WTC11 (cell line): Measurements from ENCODE around the gene SERPINH1. TPM values are rescaled to one million over a fixed set of nuclear protein-coding genes. Genes with fewer than 3 reads are reported as not detected.

Experiments
- ATAC-seq: fragments of 200-7000 bp; cut with Tn5 transposase; 2 replicates; pipeline ENCODE4 v1.10.0; 2021; ENCODE audit warnings: mild to moderate bottlenecking, moderate library complexity
- CTCF ChIA-PET: fragments of 300-600 bp; sonication (Branson Sonifier 250); formaldehyde crosslinking; loops from one replicate; lab custom pipeline; 2021; ENCODE audit warnings: antibody characterized with exemption; lab: Charles Lee
- POLR2A ChIA-PET: fragments of 350-600 bp; sonication (Branson Sonifier 250); formaldehyde crosslinking; loops from one replicate; lab custom pipeline; 2021; ENCODE audit warnings: antibody characterized with exemption; lab: Charles Lee
- DNase-seq: peaks from one replicate; pipeline ENCODE4 v3.0.0; 2021; ENCODE audit warnings: low spot score
- H3K27ac Mint-ChIP-seq: 2 replicates; pipeline ENCODE4 v1.8.0; 2021; ENCODE audit warnings: mixed read lengths
- H3K27me3 Mint-ChIP-seq: 2 replicates; pipeline ENCODE4 v1.8.0; 2021; ENCODE audit warnings: low read depth, mild to moderate bottlenecking, moderate library complexity, mixed read lengths
- H3K36me3 Mint-ChIP-seq: 2 replicates; pipeline ENCODE4 v1.8.0; 2021; ENCODE audit warnings: mixed read lengths
- H3K4me1 Mint-ChIP-seq: 2 replicates; pipeline ENCODE4 v1.8.0; 2022; ENCODE audit warnings: mixed read lengths
- H3K4me3 Mint-ChIP-seq: 2 replicates; pipeline ENCODE4 v1.8.0; 2021; ENCODE audit warnings: mild to moderate bottlenecking, moderate library complexity, mixed read lengths
- H3K9me3 Mint-ChIP-seq: 2 replicates; pipeline ENCODE4 v1.8.0; 2021; ENCODE audit warnings: mixed read lengths
- EMX1 ChIP-seq: fragments of 250-450 bp; sonication (Bioruptor Pico); IDR thresholded peaks from 2 replicates; pipeline ENCODE4 v1.8.0; 2021; ENCODE audit warnings: mild to moderate bottlenecking
- ESRRA ChIP-seq: sonication (generic); formaldehyde crosslinking; IDR thresholded peaks from 2 replicates; pipeline ENCODE4 v1.8.1; 2022; ENCODE audit warnings: mild to moderate bottlenecking, missing genetic modification reagents, borderline replicate concordance
- ETV6 ChIP-seq: sonication (generic); formaldehyde crosslinking; IDR thresholded peaks from 2 replicates; pipeline ENCODE4 v1.8.1; 2022; ENCODE audit warnings: mild to moderate bottlenecking, missing genetic modification reagents
- FOXJ3 ChIP-seq: sonication (generic); formaldehyde crosslinking; IDR thresholded peaks from 2 replicates; pipeline ENCODE4 v1.9.0; 2021; ENCODE audit warnings: missing genetic modification reagents, mild to moderate bottlenecking, borderline replicate concordance
- FOXP1 ChIP-seq: sonication (generic); formaldehyde crosslinking; IDR thresholded peaks from 2 replicates; pipeline ENCODE4 v1.8.0; 2022; ENCODE audit warnings: missing genetic modification reagents, mild to moderate bottlenecking, moderate library complexity, borderline replicate concordance
- GABPB1 ChIP-seq: sonication (generic); formaldehyde crosslinking; IDR thresholded peaks from 2 replicates; pipeline ENCODE4 v1.8.1; 2023; ENCODE audit warnings: mild to moderate bottlenecking, missing genetic modification reagents
- NFE2L1 ChIP-seq: sonication (generic); formaldehyde crosslinking; IDR thresholded peaks from 2 replicates; pipeline ENCODE4 v1.8.1; 2023; ENCODE audit warnings: missing genetic modification reagents
- NFYB ChIP-seq: sonication (generic); formaldehyde crosslinking; conservative IDR thresholded peaks from 2 replicates; pipeline ENCODE4 v1.8.0; 2022; ENCODE audit warnings: low read depth, missing genetic modification reagents
- NR3C1 ChIP-seq: sonication (generic); formaldehyde crosslinking; conservative IDR thresholded peaks from 2 replicates; pipeline ENCODE4 v1.8.1; 2023; ENCODE audit warnings: low read depth, mild to moderate bottlenecking, missing genetic modification reagents
- RORB ChIP-seq: fragments of 250-450 bp; sonication (Bioruptor Pico); IDR thresholded peaks from 2 replicates; pipeline ENCODE4 v1.9.0; 2021; ENCODE audit warnings: mild to moderate bottlenecking
- SMAD3 ChIP-seq: sonication (generic); formaldehyde crosslinking; IDR thresholded peaks from 2 replicates; pipeline ENCODE4 v1.8.0; 2022; ENCODE audit warnings: missing genetic modification reagents, mild to moderate bottlenecking, borderline replicate concordance
- SP1 ChIP-seq: sonication (generic); formaldehyde crosslinking; conservative IDR thresholded peaks from 2 replicates; pipeline ENCODE4 v1.8.1; 2022; ENCODE audit warnings: missing genetic modification reagents
- ZNF219 ChIP-seq: sonication (generic); formaldehyde crosslinking; IDR thresholded peaks from 2 replicates; pipeline ENCODE4 v1.8.0; 2023; ENCODE audit warnings: missing genetic modification reagents, mild to moderate bottlenecking, borderline replicate concordance
- ZNF317 ChIP-seq: sonication (generic); formaldehyde crosslinking; IDR thresholded peaks from 2 replicates; pipeline ENCODE4 v1.8.1; 2023; ENCODE audit warnings: low read depth, mild to moderate bottlenecking, moderate library complexity, missing genetic modification reagents, borderline replicate concordance
- ZNF396 ChIP-seq: fragments of 250-450 bp; sonication (Bioruptor Pico); IDR thresholded peaks from 2 replicates; pipeline ENCODE4 v1.8.0; 2021; ENCODE audit warnings: mild to moderate bottlenecking, moderate library complexity, borderline replicate concordance
- ZNF423 ChIP-seq: fragments of 250-450 bp; sonication (Bioruptor Pico); IDR thresholded peaks from 2 replicates; pipeline ENCODE4 v2.1.2; 2022; ENCODE audit warnings: mild to moderate bottlenecking, moderate library complexity
- total RNA-seq: library from RNA; stranded (reverse); gene quantifications from 3 replicates; pipeline ENCODE4 v1.2.3, GENCODE V29; 2021
- TF ChIP-seq, protein P1 (sequence below): sonication (generic); formaldehyde crosslinking; IDR thresholded peaks from 2 replicates; pipeline ENCODE4 v1.8.1; 2022; ENCODE audit warnings: low read depth, missing genetic modification reagents, borderline replicate concordance
- TF ChIP-seq, protein P2 (sequence below): sonication (generic); formaldehyde crosslinking; IDR thresholded peaks from 2 replicates; pipeline ENCODE4 v1.8.1; 2022; ENCODE audit warnings: low read depth, mild to moderate bottlenecking, moderate library complexity, missing genetic modification reagents, borderline replicate concordance
- TF ChIP-seq, protein P3 (sequence below): fragments of 250-450 bp; sonication (Bioruptor Pico); IDR thresholded peaks from 2 replicates; pipeline ENCODE4 v1.9.0; 2021; ENCODE audit warnings: mild to moderate bottlenecking
- TF ChIP-seq, protein P4 (sequence below): fragments of 250-450 bp; sonication (Bioruptor Pico); conservative IDR thresholded peaks from 2 replicates; pipeline ENCODE4 v1.9.0; 2021; ENCODE audit warnings: mild to moderate bottlenecking

Gene SERPINH1
- total RNA-seq, 1 experiment from 2014 or later = 411 TPM

DNA sequence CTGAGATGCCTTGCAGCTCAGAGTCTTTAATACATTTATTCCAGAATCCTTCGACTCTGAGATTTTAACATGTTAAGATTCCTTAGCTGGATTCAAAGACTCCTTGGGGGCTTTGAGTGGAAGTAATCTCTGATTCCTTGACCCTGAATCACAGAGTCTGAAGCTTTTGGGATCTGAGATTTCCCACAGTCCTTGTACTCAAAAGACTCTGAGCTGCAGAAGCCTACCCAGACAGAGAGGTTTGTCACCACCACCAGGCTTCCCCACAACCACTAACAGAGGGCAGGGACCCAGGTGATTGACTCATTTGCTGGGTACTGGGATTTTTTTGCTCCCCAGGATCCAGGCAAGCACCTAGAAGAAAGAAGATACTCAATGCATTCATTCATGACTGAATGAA is 1.4 kb upstream of the SERPINH1 start:
- DNase-seq (no peak), ATAC-seq (no peak)
- ChIA-PET POLR2A (interaction anchor here (0.8 kb wide), 1 partner anchor 11 kb away, joined by 3 read pairs; no protein-coding TSS in a partner anchor), CTCF (interaction anchor here (1.1 to 3.0 kb wide), 3 partner anchors 14 to 23 kb away, joined by 3 to 15 read pairs (median 4); no protein-coding TSS in a partner anchor)
- Mint-ChIP-seq H3K36me3 (peaks cover 6% of the 10 kb centered on the region), H3K27ac (no peak overlapping the region; the same call in 1 of the 2 replicates), H3K4me1 (peaks cover 70% of the 10 kb centered on the region), H3K4me3 (peak overlapping the region; percentile 96), H3K9me3 (no peaks in the 10 kb centered on the region), H3K27me3 (no peaks in the 10 kb centered on the region)
- TF ChIP-seq, protein P1, sequence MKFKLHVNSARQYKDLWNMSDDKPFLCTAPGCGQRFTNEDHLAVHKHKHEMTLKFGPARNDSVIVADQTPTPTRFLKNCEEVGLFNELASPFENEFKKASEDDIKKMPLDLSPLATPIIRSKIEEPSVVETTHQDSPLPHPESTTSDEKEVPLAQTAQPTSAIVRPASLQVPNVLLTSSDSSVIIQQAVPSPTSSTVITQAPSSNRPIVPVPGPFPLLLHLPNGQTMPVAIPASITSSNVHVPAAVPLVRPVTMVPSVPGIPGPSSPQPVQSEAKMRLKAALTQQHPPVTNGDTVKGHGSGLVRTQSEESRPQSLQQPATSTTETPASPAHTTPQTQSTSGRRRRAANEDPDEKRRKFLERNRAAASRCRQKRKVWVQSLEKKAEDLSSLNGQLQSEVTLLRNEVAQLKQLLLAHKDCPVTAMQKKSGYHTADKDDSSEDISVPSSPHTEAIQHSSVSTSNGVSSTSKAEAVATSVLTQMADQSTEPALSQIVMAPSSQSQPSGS (CRISPR knock-in tag) = no peak
- TF ChIP-seq ZNF219 (CRISPR knock-in tag) = no peak
- TF ChIP-seq, protein P2, sequence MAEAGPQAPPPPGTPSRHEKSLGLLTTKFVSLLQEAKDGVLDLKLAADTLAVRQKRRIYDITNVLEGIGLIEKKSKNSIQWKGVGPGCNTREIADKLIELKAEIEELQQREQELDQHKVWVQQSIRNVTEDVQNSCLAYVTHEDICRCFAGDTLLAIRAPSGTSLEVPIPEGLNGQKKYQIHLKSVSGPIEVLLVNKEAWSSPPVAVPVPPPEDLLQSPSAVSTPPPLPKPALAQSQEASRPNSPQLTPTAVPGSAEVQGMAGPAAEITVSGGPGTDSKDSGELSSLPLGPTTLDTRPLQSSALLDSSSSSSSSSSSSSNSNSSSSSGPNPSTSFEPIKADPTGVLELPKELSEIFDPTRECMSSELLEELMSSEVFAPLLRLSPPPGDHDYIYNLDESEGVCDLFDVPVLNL (CRISPR knock-in tag) = no peak
- no peak for TF ChIP-seq ESRRA (CRISPR knock-in tag)
- TF ChIP-seq ETV6 = no peak
- no peak for TF ChIP-seq FOXJ3 (CRISPR knock-in tag)
- TF ChIP-seq NR3C1 (CRISPR knock-in tag) = no peak
- no peak for TF ChIP-seq ZNF423
- no peak for TF ChIP-seq NFYB (CRISPR knock-in tag)
- TF ChIP-seq SMAD3 (CRISPR knock-in tag) = no peak
- TF ChIP-seq NFE2L1 (CRISPR knock-in tag) = no peak
- TF ChIP-seq, protein P3, sequence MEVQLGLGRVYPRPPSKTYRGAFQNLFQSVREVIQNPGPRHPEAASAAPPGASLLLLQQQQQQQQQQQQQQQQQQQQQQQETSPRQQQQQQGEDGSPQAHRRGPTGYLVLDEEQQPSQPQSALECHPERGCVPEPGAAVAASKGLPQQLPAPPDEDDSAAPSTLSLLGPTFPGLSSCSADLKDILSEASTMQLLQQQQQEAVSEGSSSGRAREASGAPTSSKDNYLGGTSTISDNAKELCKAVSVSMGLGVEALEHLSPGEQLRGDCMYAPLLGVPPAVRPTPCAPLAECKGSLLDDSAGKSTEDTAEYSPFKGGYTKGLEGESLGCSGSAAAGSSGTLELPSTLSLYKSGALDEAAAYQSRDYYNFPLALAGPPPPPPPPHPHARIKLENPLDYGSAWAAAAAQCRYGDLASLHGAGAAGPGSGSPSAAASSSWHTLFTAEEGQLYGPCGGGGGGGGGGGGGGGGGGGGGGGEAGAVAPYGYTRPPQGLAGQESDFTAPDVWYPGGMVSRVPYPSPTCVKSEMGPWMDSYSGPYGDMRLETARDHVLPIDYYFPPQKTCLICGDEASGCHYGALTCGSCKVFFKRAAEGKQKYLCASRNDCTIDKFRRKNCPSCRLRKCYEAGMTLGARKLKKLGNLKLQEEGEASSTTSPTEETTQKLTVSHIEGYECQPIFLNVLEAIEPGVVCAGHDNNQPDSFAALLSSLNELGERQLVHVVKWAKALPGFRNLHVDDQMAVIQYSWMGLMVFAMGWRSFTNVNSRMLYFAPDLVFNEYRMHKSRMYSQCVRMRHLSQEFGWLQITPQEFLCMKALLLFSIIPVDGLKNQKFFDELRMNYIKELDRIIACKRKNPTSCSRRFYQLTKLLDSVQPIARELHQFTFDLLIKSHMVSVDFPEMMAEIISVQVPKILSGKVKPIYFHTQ = no peak
- TF ChIP-seq SP1 (CRISPR knock-in tag) = no peak
- TF ChIP-seq FOXP1 = no peak
- no peak for TF ChIP-seq GABPB1 (CRISPR knock-in tag)
- TF ChIP-seq RORB = no peak
- TF ChIP-seq, protein P4, sequence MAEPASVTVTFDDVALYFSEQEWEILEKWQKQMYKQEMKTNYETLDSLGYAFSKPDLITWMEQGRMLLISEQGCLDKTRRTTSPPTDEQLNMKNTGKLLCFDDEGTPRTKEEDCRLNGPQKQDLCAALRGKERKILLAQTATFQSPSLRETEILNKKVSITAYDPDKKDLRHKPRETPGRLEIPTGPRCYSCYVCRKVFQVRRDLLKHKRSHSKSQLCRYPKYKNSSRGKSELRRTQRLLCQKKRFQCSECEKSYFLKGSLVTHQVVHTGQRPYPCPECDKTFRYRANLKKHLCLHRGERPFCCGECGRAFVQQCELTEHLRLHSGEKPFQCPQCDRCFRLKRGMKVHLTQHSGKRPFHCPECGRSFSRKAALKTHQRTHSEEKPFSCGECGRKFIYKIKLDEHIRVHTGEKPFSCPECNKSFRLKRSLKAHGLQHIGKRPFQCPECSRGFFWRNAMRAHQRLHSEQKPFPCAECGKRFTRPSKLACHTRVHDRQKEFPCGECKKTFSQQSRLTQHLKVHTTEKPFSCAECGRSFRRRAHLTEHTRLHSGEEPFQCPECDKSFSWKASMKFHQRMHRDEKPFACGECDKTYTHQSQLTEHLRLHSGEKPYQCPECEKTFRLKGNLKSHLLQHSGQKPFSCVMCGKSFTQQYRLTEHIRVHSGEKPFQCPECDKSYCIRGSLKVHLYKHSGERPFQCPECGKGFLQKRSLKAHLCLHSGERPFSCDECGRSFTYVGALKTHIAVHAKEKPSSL (CRISPR knock-in tag) = no peak
- TF ChIP-seq EMX1 = no peak
- no peak for TF ChIP-seq ZNF317 (CRISPR knock-in tag)
- TF ChIP-seq ZNF396 (CRISPR knock-in tag) = no peak
